Measurements from ENCODE around the gene ODAD4. TPM values are rescaled to one million over a fixed set of nuclear protein-coding genes. Genes with fewer than 3 reads are reported as not detected.

ODAD4 gene
- total RNA-seq, 2 donors from 2014 or later: 0.15 to 0.19 TPM

DNA sequence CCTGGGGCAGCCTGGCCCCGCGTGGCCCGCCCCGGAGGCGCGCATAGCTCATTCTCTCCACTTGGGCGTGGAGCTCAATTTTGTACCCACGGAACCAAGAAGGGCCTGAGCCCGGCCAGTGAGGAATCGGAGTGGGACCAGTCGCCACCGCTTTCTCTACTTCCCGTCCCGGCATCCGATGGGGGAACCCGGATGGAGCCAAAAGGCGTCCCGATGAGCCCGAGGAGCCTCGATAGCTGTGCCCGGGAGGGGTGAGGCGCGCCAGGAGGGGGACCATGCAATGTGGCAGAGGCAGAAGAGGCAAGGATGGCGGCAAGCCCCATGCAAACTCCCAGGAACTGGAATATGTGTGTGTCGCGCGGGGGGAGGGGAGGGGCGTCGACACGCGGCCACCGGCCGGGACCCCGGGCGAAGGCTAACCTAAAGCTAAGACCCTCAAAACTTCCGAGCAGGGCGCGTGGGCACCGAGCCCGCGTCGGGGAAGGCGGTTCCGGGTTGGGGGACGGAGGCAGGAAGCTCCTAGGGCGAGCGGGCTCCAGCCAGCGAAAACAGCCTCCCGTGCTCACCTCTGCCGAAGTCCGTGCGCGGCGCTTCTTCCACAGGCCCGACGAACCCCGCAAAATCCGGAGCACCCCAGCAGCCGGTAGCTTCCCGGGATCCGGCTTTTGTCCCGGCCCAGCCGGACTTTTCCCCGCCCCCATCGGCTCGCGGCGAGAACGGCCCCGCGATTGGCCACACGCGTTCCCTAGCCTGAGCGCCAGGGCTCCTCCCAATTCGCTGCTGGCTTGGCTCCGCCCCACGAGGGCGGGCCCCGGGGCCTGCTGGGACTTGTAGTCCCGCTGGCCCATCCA lies 11.9 kb upstream of the ODAD4 start, which contains the start of gene ACLY:
Gene ACLY, minus strand, starts transcription at position 638 of the 851 bp plus-strand sequence. CDS start 5,078 bp downstream, outside the sequence.
- Histone ChIP-seq H3K27me3 (no peaks in the 10 kb centered on the region), H3K4me1 (peaks cover 14% of the 10 kb centered on the region), H3K36me3 (no peaks in the 10 kb centered on the region), H3K9me3 (no peaks in the 10 kb centered on the region), H3K27ac (peak within 1 kb of the TSS; percentile 90), H3K4me3 (peak within 1 kb of the TSS; percentile 96), H3K9ac (ENCODE audit: low read depth in 2 of 2, low read length in 2 of 2) (peak within 1 kb of the TSS; percentile 94 to 97)
- TF ChIP-seq, protein P1, sequence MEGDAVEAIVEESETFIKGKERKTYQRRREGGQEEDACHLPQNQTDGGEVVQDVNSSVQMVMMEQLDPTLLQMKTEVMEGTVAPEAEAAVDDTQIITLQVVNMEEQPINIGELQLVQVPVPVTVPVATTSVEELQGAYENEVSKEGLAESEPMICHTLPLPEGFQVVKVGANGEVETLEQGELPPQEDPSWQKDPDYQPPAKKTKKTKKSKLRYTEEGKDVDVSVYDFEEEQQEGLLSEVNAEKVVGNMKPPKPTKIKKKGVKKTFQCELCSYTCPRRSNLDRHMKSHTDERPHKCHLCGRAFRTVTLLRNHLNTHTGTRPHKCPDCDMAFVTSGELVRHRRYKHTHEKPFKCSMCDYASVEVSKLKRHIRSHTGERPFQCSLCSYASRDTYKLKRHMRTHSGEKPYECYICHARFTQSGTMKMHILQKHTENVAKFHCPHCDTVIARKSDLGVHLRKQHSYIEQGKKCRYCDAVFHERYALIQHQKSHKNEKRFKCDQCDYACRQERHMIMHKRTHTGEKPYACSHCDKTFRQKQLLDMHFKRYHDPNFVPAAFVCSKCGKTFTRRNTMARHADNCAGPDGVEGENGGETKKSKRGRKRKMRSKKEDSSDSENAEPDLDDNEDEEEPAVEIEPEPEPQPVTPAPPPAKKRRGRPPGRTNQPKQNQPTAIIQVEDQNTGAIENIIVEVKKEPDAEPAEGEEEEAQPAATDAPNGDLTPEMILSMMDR (IDR thresholded peaks at IDR 0.05): no peak
- DNase-seq: peak; percentile 98
- intact Hi-C loops (cut with DNase I): no loop called here

DNA sequence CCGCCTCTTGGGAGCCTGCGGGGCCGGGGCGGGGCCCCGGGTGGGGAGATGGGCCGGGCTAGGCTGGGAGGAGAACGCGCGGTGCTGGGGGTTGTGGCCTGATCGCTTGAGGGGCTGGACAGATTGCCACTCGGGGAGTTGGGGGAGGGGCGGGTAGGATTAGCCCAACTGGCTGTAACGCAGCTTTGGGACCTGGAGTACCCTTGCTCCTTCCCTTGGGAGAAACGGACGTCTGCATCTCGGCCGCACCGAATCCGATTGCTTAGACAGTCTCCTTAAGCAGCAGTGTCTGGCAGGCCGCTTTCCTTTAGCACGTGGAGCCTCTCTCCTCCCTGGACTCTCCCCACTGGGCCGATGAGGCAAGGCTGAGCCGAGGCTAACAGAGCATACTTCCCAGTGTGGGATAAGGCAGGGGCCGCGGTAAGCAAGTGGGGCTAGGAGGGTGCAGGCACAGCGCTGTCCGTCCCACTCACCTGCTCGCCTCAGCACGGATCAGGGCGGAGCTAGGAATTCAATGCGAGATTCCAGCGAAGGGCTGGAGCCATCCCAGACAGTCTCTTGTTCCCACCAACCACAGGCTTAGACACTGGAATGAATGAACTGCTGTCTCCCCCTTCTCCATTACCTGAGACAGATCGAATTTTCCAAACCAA lies 11.1 kb upstream of the ODAD4 start:
- Histone ChIP-seq H3K9ac (ENCODE audit: low read depth in 2 of 2, low read length in 2 of 2) (peak overlapping the region in 1 of 2 donors; percentile 80), H3K4me1 (peaks cover 14% of the 10 kb centered on the region), H3K27me3 (no peaks in the 10 kb centered on the region), H3K4me3 (peak overlapping the region; percentile 96), H3K27ac (peak overlapping the region; percentile 90), H3K9me3 (no peaks in the 10 kb centered on the region), H3K36me3 (no peaks in the 10 kb centered on the region)
- intact Hi-C loops (cut with DNase I): no loop called here
- peak; percentile 68 for DNase-seq
- TF ChIP-seq, protein P1 (IDR thresholded peaks at IDR 0.05): no peak

DNA sequence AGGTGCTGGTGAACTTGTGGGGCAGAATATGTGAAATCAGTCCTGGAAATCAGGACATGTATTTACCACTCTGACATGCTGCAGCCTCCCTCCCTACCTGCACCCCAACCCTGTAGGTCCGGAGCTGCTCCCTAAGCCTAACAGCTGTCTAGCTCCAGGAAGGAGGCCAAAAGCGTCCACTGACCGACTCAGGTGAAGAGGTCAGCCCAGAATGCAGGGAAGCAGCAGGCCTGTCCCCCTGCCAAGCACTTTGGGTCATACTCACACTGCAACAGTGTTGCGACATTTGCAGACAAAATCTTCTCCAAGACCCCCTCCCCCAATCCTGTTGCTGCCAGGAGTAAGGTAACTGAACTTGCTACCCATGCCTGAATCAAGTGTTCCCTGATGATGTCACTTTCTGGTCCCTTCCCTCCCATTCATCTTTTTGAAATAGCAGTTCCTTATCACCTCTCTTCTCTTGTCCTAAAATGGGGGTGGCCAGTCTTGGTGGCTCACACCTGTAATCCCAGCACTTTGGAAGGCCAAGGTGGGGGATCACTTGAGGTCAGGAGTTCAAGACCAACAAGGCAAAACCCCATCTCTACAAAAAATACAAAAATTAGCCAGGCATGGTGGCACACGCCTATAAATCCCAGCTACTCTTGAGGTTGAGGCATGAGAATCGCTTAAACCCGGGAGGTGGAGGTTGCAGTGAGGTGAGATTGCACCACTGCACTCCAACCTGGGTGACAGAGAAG lies 10.4 kb upstream of the ODAD4 start:
- intact Hi-C loops (cut with DNase I): no loop called here
- TF ChIP-seq, protein P1 (IDR thresholded peaks at IDR 0.05): no peak
- Histone ChIP-seq H3K36me3 (no peaks in the 10 kb centered on the region), H3K9ac (ENCODE audit: low read depth in 2 of 2, low read length in 2 of 2) (peak overlapping the region in 1 of 2 donors; percentile 80), H3K9me3 (no peaks in the 10 kb centered on the region), H3K27me3 (no peaks in the 10 kb centered on the region), H3K4me3 (peak overlapping the region; percentile 96), H3K4me1 (peaks cover 14% of the 10 kb centered on the region), H3K27ac (peak overlapping the region; percentile 90)
- DNase-seq: peak; percentile 29

DNA sequence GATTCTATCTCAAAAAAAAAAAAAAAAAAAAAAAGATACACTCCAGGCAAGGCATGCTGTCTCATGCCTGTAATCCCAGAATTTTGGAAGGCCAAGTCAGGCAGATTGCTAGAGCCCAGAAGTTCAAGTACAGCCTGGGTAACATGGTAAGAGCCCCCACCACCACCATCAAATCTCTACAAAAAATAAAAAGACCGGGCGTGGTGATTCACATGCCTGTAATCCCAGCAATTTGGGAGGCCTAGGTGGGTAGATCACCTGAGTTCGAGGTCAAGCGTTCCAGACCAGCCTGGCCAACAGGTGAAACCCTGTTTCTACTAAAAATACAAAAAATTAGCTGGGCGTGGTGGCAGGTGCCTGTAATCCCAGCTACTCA lies 9.8 kb upstream of the ODAD4 start:
- no peak overlapping the region for H3K9ac ChIP-seq (ENCODE audit: low read depth in 2 of 2, low read length in 2 of 2)
- no peaks in the 10 kb centered on the region for H3K36me3 ChIP-seq
- H3K4me1 ChIP-seq: peaks cover 14% of the 10 kb centered on the region
- H3K9me3 ChIP-seq: no peaks in the 10 kb centered on the region
- no peak overlapping the region for H3K4me3 ChIP-seq
- H3K27me3 ChIP-seq: no peaks in the 10 kb centered on the region
- TF ChIP-seq, protein P1 (IDR thresholded peaks at IDR 0.05): no peak
- DNase-seq: no peak
- H3K27ac ChIP-seq: no peak overlapping the region
- intact Hi-C loops (cut with DNase I): no loop called here

DNA sequence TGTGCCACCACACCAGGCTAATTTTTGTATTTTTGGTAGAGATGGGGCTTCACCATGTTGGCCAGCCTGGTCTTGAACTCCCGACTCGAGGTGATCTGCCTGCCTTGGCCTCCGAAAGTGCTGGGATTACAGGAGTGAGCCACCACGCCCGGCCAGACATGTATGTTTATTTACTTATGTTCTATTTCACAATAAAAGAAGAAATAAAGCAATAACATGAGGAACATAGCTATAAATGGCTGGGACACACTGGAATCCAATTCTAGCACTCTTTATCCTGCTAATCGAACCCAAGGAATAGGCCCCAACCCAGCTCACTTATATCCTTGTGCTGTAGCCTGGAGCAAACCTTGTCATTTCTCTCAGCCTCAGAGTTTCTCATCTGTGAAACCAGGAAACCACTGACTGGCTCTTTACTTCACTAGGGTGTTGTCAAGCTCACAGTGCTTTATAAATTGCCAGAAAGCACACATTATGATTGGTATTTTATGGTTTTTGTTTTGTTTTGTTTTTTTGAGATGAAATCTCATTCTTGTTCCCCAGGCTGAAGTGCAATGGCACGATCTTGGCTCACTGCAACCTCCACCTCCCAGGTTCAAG lies 4.3 kb upstream of the ODAD4 start:
- TF ChIP-seq, protein P1 (IDR thresholded peaks at IDR 0.05): no peak
- Histone ChIP-seq H3K27ac (no peak overlapping the region), H3K9ac (ENCODE audit: low read depth in 2 of 2, low read length in 2 of 2) (no peak overlapping the region), H3K36me3 (no peaks in the 10 kb centered on the region), H3K27me3 (no peaks in the 10 kb centered on the region), H3K4me1 (peaks cover 5% of the 10 kb centered on the region), H3K4me3 (no peak overlapping the region), H3K9me3 (no peaks in the 10 kb centered on the region)
- intact Hi-C loops (cut with DNase I): no loop called here
- DNase-seq: no peak
